ENCODE measurements around the gene MAPKAPK2. TPM values are rescaled to one million over a fixed set of nuclear protein-coding genes. Genes with fewer than 3 reads are reported as not detected.

Gene MAPKAPK2
- total RNA-seq, 1 experiment from 2014 or later, result 54.9 TPM

DNA sequence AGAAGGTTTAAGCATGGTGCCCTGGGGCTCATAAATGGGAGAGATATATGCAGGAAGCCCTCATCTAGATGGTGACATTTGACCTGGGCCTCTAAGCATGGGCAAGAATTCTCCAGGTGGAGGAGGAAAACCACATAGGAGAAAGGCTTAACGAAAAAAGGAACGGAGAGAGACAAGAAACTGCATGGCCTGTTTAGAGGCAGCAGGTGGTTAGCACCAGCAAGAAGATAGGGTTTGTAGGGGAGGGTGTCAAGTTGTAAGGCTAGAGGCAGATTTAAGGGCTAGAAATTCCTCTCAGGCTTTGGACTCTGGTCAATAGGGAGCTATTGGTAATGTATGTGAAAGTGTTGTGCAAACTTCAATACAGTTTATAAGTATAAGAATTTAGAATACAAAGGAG is 8.2 kb upstream of the MAPKAPK2 start (continued):
- TF ChIP-seq, protein P1, sequence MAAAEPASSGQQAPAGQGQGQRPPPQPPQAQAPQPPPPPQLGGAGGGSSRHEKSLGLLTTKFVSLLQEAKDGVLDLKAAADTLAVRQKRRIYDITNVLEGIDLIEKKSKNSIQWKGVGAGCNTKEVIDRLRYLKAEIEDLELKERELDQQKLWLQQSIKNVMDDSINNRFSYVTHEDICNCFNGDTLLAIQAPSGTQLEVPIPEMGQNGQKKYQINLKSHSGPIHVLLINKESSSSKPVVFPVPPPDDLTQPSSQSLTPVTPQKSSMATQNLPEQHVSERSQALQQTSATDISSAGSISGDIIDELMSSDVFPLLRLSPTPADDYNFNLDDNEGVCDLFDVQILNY (CRISPR knock-in tag; IDR thresholded peaks at IDR 0.05), result no peak
- TF ChIP-seq, protein P2, sequence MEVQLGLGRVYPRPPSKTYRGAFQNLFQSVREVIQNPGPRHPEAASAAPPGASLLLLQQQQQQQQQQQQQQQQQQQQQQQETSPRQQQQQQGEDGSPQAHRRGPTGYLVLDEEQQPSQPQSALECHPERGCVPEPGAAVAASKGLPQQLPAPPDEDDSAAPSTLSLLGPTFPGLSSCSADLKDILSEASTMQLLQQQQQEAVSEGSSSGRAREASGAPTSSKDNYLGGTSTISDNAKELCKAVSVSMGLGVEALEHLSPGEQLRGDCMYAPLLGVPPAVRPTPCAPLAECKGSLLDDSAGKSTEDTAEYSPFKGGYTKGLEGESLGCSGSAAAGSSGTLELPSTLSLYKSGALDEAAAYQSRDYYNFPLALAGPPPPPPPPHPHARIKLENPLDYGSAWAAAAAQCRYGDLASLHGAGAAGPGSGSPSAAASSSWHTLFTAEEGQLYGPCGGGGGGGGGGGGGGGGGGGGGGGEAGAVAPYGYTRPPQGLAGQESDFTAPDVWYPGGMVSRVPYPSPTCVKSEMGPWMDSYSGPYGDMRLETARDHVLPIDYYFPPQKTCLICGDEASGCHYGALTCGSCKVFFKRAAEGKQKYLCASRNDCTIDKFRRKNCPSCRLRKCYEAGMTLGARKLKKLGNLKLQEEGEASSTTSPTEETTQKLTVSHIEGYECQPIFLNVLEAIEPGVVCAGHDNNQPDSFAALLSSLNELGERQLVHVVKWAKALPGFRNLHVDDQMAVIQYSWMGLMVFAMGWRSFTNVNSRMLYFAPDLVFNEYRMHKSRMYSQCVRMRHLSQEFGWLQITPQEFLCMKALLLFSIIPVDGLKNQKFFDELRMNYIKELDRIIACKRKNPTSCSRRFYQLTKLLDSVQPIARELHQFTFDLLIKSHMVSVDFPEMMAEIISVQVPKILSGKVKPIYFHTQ (CRISPR knock-in tag; IDR thresholded peaks at IDR 0.05), result no peak
- no peak for TF ChIP-seq ZNF138 (CRISPR knock-in tag; conservative IDR thresholded peaks at IDR 0.05)
- TF ChIP-seq FOXJ3 (CRISPR knock-in tag; IDR thresholded peaks at IDR 0.05; ENCODE audit: borderline replicate concordance), result no peak
- no peak for TF ChIP-seq JUN (CRISPR knock-in tag; IDR thresholded peaks at IDR 0.05)

DNA sequence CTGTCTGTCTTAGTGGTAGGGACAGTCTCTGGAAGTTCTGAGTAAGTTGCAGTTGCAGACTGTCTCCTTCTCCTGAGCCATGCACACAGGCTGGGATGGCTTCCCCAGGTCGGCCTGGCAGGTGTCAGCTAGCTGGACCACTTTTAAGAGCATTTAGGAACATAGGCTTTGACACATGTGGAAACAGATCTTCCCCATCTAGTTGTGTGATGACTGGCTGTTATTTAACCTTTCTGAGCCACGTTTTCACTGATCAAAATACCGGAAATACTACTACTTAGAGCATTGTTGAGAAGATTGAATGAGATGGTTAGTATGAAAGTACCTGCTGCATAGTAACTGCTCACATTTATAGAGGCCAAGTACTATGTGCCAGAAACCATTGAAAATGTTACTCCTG is 6.2 kb upstream of the MAPKAPK2 start:
- ChIA-PET CTCF (interaction anchor here (2.2 kb wide), 1 partner anchor 14 kb away, joined by 9 read pairs; no protein-coding TSS in a partner anchor), POLR2A (no interaction called here)
- no peaks in the 10 kb centered on the region for H3K9me3 Mint-ChIP-seq
- DNase-seq (ENCODE audit: low spot score) (no peak), ATAC-seq (no peak)
- no peak overlapping the region for H3K27ac Mint-ChIP-seq
- H3K4me3 Mint-ChIP-seq, result no peak overlapping the region
- H3K36me3 Mint-ChIP-seq, result no peaks in the 10 kb centered on the region
- H3K27me3 Mint-ChIP-seq (ENCODE audit: low read depth), result peaks cover 29% of the 10 kb centered on the region
- 0 out of 2 replicates have a peak, but pooled peaks cover 3% of the 10 kb centered on the region for H3K4me1 Mint-ChIP-seq
- TF ChIP-seq, protein P3, sequence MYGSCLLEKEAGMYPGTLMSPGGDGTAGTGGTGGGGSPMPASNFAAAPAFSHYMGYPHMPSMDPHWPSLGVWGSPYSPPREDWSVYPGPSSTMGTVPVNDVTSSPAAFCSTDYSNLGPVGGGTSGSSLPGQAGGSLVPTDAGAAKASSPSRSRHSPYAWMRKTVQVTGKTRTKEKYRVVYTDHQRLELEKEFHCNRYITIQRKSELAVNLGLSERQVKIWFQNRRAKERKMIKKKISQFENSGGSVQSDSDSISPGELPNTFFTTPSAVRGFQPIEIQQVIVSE (CRISPR knock-in tag; IDR thresholded peaks at IDR 0.05; ENCODE audit: borderline replicate concordance), result no peak
- no peak for TF ChIP-seq ELF4 (CRISPR knock-in tag; IDR thresholded peaks at IDR 0.05; ENCODE audit: low read depth)
- no peak for TF ChIP-seq NR2C2 (CRISPR knock-in tag; IDR thresholded peaks at IDR 0.05)
- TF ChIP-seq, protein P4, sequence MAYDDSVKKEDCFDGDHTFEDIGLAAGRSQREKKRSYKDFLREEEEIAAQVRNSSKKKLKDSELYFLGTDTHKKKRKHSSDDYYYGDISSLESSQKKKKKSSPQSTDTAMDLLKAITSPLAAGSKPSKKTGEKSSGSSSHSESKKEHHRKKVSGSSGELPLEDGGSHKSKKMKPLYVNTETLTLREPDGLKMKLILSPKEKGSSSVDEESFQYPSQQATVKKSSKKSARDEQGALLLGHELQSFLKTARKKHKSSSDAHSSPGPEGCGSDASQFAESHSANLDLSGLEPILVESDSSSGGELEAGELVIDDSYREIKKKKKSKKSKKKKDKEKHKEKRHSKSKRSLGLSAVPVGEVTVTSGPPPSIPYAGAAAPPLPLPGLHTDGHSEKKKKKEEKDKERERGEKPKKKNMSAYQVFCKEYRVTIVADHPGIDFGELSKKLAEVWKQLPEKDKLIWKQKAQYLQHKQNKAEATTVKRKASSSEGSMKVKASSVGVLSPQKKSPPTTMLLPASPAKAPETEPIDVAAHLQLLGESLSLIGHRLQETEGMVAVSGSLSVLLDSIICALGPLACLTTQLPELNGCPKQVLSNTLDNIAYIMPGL (CRISPR knock-in tag; IDR thresholded peaks at IDR 0.05), result no peak
- no peak for TF ChIP-seq KAT7 (CRISPR knock-in tag; IDR thresholded peaks at IDR 0.05; ENCODE audit: borderline replicate concordance)
- TF ChIP-seq, protein P5, sequence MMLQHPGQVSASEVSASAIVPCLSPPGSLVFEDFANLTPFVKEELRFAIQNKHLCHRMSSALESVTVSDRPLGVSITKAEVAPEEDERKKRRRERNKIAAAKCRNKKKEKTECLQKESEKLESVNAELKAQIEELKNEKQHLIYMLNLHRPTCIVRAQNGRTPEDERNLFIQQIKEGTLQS (CRISPR knock-in tag; conservative IDR thresholded peaks at IDR 0.05), result no peak
- TF ChIP-seq, protein P6, sequence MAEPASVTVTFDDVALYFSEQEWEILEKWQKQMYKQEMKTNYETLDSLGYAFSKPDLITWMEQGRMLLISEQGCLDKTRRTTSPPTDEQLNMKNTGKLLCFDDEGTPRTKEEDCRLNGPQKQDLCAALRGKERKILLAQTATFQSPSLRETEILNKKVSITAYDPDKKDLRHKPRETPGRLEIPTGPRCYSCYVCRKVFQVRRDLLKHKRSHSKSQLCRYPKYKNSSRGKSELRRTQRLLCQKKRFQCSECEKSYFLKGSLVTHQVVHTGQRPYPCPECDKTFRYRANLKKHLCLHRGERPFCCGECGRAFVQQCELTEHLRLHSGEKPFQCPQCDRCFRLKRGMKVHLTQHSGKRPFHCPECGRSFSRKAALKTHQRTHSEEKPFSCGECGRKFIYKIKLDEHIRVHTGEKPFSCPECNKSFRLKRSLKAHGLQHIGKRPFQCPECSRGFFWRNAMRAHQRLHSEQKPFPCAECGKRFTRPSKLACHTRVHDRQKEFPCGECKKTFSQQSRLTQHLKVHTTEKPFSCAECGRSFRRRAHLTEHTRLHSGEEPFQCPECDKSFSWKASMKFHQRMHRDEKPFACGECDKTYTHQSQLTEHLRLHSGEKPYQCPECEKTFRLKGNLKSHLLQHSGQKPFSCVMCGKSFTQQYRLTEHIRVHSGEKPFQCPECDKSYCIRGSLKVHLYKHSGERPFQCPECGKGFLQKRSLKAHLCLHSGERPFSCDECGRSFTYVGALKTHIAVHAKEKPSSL (CRISPR knock-in tag; conservative IDR thresholded peaks at IDR 0.05), result no peak
- no peak for TF ChIP-seq OVOL2 (CRISPR knock-in tag; IDR thresholded peaks at IDR 0.05; ENCODE audit: borderline replicate concordance)
- TF ChIP-seq HMGA2 (CRISPR knock-in tag; IDR thresholded peaks at IDR 0.05), result no peak
- TF ChIP-seq JUN (CRISPR knock-in tag; IDR thresholded peaks at IDR 0.05), result no peak
- no peak for TF ChIP-seq FOXJ3 (CRISPR knock-in tag; IDR thresholded peaks at IDR 0.05; ENCODE audit: borderline replicate concordance)
- TF ChIP-seq, protein P7, sequence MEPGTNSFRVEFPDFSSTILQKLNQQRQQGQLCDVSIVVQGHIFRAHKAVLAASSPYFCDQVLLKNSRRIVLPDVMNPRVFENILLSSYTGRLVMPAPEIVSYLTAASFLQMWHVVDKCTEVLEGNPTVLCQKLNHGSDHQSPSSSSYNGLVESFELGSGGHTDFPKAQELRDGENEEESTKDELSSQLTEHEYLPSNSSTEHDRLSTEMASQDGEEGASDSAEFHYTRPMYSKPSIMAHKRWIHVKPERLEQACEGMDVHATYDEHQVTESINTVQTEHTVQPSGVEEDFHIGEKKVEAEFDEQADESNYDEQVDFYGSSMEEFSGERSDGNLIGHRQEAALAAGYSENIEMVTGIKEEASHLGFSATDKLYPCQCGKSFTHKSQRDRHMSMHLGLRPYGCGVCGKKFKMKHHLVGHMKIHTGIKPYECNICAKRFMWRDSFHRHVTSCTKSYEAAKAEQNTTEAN (CRISPR knock-in tag; IDR thresholded peaks at IDR 0.05), result no peak
- no peak for TF ChIP-seq ZNF263 (CRISPR knock-in tag; IDR thresholded peaks at IDR 0.05; ENCODE audit: low read depth)
- TF ChIP-seq NFE2L1 (CRISPR knock-in tag; IDR thresholded peaks at IDR 0.05), result no peak
- TF ChIP-seq NFATC4 (CRISPR knock-in tag; IDR thresholded peaks at IDR 0.05), result no peak
- TF ChIP-seq, protein P8, sequence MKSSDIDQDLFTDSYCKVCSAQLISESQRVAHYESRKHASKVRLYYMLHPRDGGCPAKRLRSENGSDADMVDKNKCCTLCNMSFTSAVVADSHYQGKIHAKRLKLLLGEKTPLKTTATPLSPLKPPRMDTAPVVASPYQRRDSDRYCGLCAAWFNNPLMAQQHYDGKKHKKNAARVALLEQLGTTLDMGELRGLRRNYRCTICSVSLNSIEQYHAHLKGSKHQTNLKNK (CRISPR knock-in tag; IDR thresholded peaks at IDR 0.05), result no peak
- TF ChIP-seq, protein P9, sequence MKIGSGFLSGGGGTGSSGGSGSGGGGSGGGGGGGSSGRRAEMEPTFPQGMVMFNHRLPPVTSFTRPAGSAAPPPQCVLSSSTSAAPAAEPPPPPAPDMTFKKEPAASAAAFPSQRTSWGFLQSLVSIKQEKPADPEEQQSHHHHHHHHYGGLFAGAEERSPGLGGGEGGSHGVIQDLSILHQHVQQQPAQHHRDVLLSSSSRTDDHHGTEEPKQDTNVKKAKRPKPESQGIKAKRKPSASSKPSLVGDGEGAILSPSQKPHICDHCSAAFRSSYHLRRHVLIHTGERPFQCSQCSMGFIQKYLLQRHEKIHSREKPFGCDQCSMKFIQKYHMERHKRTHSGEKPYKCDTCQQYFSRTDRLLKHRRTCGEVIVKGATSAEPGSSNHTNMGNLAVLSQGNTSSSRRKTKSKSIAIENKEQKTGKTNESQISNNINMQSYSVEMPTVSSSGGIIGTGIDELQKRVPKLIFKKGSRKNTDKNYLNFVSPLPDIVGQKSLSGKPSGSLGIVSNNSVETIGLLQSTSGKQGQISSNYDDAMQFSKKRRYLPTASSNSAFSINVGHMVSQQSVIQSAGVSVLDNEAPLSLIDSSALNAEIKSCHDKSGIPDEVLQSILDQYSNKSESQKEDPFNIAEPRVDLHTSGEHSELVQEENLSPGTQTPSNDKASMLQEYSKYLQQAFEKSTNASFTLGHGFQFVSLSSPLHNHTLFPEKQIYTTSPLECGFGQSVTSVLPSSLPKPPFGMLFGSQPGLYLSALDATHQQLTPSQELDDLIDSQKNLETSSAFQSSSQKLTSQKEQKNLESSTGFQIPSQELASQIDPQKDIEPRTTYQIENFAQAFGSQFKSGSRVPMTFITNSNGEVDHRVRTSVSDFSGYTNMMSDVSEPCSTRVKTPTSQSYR (CRISPR knock-in tag; IDR thresholded peaks at IDR 0.05), result no peak
- no peak for TF ChIP-seq ATF1 (CRISPR knock-in tag; IDR thresholded peaks at IDR 0.05)
- TF ChIP-seq ZNF219 (CRISPR knock-in tag; IDR thresholded peaks at IDR 0.05; ENCODE audit: borderline replicate concordance), result no peak
